ENCODE measurements around the gene TBL3.
"Not testable (repeated sequence)": the region's sequence is repeated elsewhere in the genome, so short reads cannot be mapped to it uniquely, and the experiment has no call there.

Gene TBL3

DNA sequence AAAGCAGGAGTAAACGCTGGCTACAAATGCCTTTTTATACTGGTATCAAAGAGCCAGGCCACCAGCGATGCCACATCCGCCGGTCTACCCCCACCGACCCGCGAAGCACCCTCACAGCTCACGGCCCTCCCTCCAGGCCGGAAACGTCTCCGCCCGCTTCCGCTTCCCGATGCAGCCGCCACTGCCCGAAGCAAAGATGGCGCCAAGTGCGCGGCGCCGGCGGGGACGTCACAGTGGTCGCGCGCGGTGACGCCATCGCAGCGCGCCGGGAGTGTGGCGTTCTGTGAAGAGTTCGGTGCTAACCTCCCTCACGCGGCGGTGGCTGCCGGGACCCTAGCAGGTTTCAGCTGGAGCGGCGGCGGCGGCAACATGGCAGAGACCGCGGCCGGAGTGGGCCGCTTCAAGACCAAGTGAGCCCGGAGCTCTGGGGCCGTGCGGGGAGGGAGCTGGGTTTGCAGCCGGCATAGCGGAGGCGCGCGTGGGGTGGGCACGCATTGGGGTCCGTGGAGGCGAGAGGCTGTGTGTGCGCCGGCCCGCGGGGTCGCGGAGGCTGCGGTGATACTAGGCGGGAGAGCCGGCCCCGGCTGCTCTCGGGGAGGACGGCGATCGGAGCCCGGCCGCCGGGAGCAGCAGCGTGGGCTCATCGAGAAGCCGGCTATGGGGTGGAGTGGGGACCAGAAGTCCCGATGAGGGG is at the start of gene TBL3:
Gene TBL3 (plus strand): TSS at position 258 of the 694 bp plus-strand sequence. CDS start 112 bp downstream, at position 370.
- peak; percentile 71 for DNase-seq

- DNase-seq = no peak
Observed at GRCh38 chr16:1922357-1922756, 49.5 kb upstream of the TBL3 start.

DNA sequence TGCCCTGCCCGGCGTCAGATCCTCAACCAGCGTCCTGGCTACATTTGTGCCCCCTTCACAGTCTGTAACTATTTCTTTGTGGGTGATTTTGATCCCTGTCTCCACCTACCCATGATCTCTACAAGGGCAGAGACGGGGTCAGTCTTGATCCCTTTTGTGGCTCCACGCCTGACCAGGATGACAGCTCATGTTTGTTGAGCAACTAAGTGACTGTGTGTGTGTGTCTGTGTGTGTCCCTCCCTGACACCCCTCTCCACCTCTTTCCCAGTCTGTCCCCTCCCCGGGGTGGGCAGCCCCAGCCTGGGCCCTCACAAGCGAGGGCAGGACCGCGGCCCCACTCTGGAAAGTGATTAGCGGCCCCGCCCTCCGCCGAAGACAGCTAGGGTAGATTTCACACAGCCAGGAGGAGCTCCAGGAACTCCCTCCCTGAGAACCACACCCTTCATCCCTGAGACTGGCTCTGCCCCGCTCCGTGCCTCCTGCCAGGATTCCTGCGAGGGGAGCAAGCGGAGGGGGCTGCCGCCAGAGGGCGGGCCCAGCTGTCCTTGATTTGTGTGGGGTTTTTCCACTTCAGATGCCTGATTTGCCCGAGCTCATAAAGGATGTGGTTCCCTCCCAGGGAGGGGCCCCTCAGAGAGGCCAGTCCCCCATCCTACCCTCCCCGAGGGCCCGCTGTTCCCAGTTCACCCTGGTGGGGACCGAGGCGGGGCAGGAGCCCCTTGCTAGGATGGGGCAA is 48.4 kb upstream of the TBL3 start:
- no peak for DNase-seq

DNA sequence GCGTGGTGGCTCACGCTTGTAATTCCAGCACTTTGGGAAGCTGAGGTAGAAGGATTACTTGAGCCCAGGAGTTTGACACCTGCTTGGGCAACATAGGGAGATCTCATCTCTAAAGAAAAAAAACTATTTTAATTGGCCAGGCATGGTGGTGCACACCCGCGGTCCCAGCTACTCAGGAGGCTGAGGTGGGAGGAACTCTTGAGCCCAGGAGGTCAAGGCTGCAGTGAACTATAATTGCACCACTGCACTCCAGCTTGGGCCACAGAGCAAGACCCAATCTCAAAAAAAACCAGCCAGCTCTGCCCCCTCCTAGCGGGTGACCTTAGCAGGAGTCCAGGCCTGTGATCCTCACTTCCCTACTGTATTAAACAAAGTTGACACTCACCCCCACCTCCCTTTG is 47.8 kb upstream of the TBL3 start:
- DNase-seq = no peak

GRCh38 chr16:1926271-1926670 is 45.6 kb upstream of the TBL3 start:
- no peak for DNase-seq

- DNase-seq = peak; percentile 34
Observed at GRCh38 chr16:1929105-1929504, 42.7 kb upstream of the TBL3 start.

GRCh38 chr16:1929578-1930337 is 42.1 kb upstream of the TBL3 start:
- DNase-seq = peak; percentile 39

DNA sequence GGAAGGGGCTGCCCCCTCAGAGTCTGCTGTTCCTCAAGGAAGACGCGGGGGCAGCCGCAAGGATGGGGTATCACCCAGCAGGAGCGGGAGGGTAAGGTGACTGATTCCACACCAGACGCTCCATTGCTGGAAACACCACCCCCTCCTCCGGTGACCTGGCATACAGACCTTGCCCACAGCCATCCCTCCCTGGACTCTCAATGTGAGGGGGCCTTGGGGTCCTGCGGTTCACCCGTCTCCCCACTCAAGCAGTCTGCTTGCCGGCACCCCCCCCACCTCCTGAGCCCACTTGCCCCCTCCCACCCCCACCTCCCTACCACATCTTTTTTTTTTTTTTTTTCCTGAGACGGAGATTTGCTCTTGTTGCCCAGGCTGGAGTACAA is 41.5 kb upstream of the TBL3 start:
- DNase-seq = no peak

GRCh38 chr16:1932050-1933028 is 39.5 kb upstream of the TBL3 start:
- no peak for DNase-seq

DNA sequence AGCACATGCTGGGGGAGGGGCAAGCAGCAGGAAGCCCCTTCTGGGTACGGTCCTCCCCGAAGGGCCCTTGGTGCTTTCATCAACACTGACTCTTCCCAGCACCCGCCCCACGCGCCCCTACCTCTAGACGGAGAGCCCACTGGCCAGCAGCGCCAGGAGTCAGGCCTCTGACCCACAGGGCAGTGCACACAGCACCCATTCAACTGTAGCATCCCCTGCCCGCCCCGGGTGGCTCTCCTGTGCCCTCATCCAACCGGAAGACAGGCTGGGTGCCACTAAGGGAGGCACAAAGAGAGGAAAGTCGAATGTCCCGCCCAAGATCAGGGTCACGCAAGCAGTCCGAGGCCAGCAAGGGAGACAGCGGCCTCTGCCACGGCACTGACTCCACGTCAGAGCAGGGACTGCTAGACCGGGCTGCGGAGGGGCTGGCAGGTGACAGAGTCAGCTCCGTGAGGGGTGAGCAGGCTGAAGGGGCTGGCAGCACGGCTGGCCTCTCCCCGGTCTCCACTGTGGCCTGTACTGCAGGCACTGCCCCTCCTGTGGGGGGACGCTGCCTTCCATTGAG is 38.7 kb upstream of the TBL3 start:
- DNase-seq = no peak

DNA sequence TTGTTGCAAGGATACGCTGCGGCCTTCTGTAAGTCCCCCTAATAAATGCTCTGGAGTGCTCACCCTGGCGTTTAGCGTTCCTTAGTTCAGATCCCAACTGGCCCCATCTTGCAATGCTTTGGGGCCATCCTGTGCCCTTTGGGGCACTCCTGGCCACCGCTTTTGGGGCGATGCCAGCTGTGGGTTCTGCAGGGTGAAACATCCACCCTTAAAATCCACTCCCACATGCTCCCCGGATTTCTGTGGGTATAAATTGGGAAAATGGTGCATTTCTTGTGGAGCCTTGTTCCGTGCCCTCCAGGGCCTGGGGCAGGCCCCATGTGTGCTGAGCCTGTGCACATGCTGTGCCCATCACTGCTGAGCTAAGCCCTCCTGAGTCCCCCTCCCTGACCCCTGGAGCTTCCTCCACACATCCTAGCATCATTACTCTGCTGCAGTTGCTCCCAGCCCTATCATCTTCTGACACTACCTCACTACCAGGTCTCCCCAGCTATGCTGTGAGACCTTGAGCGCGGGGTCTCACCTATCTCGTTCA is 34.8 kb upstream of the TBL3 start:
- no peak for DNase-seq

GRCh38 chr16:1938316-1938715 is 33.5 kb upstream of the TBL3 start:
- no peak for DNase-seq

GRCh38 chr16:1938910-1939309 is 32.9 kb upstream of the TBL3 start:
- no peak for DNase-seq

GRCh38 chr16:1939833-1940232 is 32.0 kb upstream of the TBL3 start:
- not testable (repeated sequence) for DNase-seq

DNA sequence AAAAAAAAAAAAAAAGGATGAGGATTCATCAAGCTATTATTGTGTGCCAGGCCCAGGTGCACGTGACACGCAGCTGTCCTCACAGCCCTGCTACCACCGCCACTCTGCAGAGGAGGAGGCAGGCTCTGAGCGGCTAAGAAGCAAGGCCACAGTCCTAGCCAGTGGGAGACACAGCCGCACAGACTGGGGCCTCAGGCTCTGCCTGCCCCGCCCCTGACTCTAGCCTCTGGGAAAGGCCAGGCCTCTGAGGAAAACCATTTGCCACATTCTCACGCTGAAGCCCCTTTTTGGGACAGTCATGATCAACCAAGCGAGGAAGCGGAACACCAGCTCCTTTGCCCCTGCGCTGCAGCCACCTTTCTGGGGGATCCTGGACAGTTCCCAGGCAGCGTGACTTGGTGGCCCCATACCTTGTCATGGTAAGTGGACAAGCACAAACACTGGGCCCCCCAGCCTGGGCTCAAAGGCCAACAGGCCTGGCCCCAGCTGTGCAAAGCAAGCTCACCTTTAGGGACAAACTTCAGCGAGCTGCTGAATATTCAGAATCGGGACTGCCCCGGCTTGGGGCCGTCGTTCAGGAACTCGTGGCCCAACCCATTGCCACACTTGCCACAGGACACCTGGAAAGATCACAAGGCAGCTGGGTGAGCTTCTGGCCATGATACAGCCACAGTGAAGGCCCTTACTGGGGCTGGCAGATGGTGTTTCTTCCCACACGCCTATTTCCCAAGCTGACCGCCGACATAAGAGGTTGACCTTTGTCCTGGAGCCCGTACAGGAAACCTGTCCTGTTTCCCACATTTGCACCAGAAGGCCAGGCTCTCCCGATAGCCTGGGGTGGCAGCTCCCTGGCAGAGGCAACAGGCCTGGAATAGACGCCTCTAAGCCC is 31.3 kb upstream of the TBL3 start:
- no peak for DNase-seq

DNA sequence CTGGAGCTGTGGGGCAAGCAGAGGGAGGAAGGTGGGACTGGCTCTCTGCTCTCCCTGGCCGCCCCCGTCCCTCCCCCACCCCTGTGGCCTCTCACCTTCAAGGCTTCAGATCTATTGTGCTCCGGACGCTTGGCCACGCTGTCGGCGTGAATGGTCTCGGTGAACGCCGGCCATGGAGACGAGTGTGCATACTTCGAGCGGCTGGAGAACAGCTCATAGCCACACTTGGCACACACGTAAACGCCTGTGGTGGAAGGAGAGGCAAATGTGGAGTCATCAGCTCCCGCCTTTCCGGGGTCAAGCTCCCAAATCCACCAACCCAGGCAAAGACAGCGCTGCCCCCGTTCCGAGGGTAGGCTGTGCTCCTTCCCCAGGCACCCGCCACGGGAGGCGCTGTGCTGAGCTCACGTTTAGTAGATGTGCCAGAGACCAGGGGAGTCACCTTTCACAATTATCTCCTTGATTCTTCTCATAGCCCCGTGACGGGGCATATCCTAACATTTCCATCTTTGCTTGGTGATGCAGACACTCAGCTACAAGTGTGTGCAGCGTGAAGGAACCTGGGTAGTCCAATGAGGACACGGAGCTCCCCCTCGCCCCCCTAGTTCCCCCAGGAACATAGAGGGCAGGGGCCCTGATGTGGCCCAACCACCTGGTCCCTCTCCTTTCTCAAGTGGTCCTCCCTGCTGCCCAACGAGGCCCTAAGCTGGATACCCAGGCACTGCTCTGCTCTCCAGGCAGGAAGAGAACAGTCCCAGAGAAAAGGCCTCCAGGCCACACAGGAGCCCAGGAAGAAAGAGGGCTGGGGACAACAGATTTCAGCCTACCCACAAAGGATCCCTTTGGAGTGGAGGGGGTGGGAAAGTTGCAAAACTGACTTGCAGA is 30.4 kb upstream of the TBL3 start:
- no peak for DNase-seq

DNA sequence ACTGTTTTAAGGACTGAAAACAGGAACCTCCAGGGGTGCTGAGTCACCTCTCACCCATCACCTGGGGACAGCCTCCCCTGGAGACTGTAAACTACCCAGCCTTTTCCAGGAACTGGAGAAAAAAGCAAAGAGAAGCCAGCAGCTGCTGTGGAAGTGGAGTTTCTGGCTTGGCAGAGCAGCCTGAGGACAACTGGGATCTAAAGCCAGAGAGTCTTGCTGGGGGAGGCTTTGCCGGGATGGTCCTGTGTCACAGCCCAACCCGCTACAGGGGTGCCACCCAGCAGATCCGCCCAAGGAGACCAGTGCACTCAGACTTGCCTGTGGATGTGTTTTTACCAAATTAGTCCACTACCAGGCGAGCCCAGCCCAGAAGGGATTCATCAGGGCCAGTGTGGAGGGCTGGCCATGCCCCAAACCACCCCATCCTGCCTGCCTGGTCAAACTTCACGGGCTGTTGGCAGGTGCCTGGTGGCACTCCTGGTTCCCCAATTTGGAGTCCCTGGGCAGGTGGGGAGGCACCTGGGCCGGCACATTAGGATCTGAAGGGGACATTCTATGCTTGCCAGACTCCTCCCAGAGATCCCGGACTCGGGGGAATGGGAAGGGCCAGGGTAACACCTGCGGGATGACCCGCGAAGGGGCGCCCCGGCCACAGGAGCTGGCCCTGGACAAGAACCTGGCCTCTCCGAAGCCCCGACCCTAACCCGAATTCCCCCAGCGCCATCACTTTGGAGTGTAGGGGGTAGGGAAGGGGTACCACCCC is 29.6 kb upstream of the TBL3 start:
- no peak for DNase-seq

- DNase-seq = peak; percentile 93
Observed at GRCh38 chr16:1942810-1943726, 28.8 kb upstream of the TBL3 start, which contains the start of gene MSRB1. MSRB1 (minus strand) TSS chr16:1943199; CDS start chr16:1943156, 43 bp downstream.
